ENCODE data around the gene ZNF691. TPM values are rescaled to one million over a fixed set of nuclear protein-coding genes. Genes with fewer than 3 reads are reported as not detected.

The ZNF691 gene
- total and polyA plus RNA-seq, 2 donors (not counting 3 experiments of a cell fraction or from before 2014, with no cell fraction given), result 6.6 to 6.9 TPM

DNA sequence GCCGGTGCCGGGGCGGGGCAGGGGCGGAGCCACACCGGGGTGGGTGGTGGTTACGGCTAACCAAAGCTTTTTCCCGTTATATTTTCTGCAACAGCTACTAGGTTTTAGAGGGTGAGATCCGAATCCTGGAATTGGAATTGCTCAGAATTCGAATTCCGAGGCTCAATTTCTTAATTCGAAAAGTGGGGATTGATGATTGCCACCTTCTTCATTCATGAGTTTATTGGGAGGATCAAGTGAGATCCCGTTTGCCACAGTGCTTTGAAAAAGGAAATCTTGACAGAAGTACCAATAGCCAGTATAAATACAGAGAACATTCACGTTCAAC is 29.0 kb upstream of the ZNF691 start:
- Histone ChIP-seq H3K27ac (ENCODE audit: insufficient read depth, low read depth, low read length) (no peak overlapping the region), H3K9me3 (replicated peaks; ENCODE audit: control insufficient read depth, insufficient read depth, low read length) (no peaks in the 10 kb centered on the region), H3K79me2 (ENCODE audit: control insufficient read depth, insufficient read depth, low read length) (no peaks in the 10 kb centered on the region), H4K20me1 (replicated peaks; ENCODE audit: control insufficient read depth, extremely low read depth, insufficient read depth, low read length) (no peaks in the 10 kb centered on the region), H3K27me3 (ENCODE audit: control insufficient read depth in 2 of 2, insufficient read depth in 2 of 2, low read length in 2 of 2) (no peaks in the 10 kb centered on the region), H3K9ac (replicated peaks; ENCODE audit: extremely low read depth, insufficient read depth, low read length) (peak overlapping the region; percentile 93), H3K9me1 (replicated peaks; ENCODE audit: control insufficient read depth, extremely low read depth, insufficient read depth, low read length) (no peaks in the 10 kb centered on the region), H3K4me3 (replicated peaks in 1 of 3; ENCODE audit: insufficient read depth in 1 of 3, low read depth in 1 of 3, low read length in 3 of 3) (peak overlapping the region; percentile 29 to 87 (median 68)), H3K4me2 (ENCODE audit: insufficient read depth, low read length) (peak overlapping the region; percentile 74), H3K36me3 (ENCODE audit: control insufficient read depth in 2 of 2, extremely low read depth in 1 of 2, insufficient read depth in 2 of 2, low read length in 2 of 2) (no peaks in the 10 kb centered on the region), H2AFZ (ENCODE audit: low read depth, low read length) (peak overlapping the region; percentile 70), H3K4me1 (ENCODE audit: control insufficient read depth, extremely low read depth, insufficient read depth, low read length) (peaks cover 18% of the 10 kb centered on the region)
- DNase-seq (ENCODE audit: low read depth, low spot score) (no peak), FAIRE-seq (no peak)
- dilution Hi-C loops (cut with MboI; ENCODE audit: extremely low pct_ligation_motif_present, low sequenced_read_pairs) (no loop called here), intact Hi-C loops (cut with micrococcal nuclease) (loop anchor here (1.0 to 2.0 kb wide), 3 partner anchors 29 to 50 kb away; partner anchors contain the start of genes C1orf50, P3H1, TMEM269 and ZNF691)
- ChIA-PET POLR2A (interaction anchor here (0.7 to 1.3 kb wide), 5 partner anchors 14 to 51 kb away, joined by 3 to 10 read pairs (median 4); partner anchors contain the start of genes C1orf50, P3H1, TMEM269 and ZNF691), CTCF (interaction anchor here (0.9 to 3.1 kb wide), 6 partner anchors 18 to 256 kb away, joined by 3 to 16 read pairs (median 8); partner anchors contain the start of gene ZNF691)
- TF ChIP-seq FOS (IDR thresholded peaks at IDR 0.05; ENCODE audit: borderline replicate concordance, insufficient read depth, low read length) (no peak), GATA2 (IDR thresholded peaks at IDR 0.05; ENCODE audit: insufficient read depth, insufficient read length, low read depth, low read length) (no peak), POLR2AphosphoS5 (IDR thresholded peaks at IDR 0.05; ENCODE audit: insufficient read depth, low read depth, low read length) (no peak), JUN (IDR thresholded peaks at IDR 0.05; ENCODE audit: borderline replicate concordance, insufficient read depth, insufficient read length, low read depth) (no peak), EZH2 (IDR thresholded peaks at IDR 0.05; ENCODE audit: borderline replicate concordance, low read depth, low read length, severe bottlenecking) (no peak), MYC (IDR thresholded peaks at IDR 0.05; ENCODE audit: low read depth, low read length) (no peak), POLR2A (IDR thresholded peaks at IDR 0.05; ENCODE audit: low read depth, low read length) (no peak)
- TF ChIP-seq, protein P1, sequence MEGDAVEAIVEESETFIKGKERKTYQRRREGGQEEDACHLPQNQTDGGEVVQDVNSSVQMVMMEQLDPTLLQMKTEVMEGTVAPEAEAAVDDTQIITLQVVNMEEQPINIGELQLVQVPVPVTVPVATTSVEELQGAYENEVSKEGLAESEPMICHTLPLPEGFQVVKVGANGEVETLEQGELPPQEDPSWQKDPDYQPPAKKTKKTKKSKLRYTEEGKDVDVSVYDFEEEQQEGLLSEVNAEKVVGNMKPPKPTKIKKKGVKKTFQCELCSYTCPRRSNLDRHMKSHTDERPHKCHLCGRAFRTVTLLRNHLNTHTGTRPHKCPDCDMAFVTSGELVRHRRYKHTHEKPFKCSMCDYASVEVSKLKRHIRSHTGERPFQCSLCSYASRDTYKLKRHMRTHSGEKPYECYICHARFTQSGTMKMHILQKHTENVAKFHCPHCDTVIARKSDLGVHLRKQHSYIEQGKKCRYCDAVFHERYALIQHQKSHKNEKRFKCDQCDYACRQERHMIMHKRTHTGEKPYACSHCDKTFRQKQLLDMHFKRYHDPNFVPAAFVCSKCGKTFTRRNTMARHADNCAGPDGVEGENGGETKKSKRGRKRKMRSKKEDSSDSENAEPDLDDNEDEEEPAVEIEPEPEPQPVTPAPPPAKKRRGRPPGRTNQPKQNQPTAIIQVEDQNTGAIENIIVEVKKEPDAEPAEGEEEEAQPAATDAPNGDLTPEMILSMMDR (IDR thresholded peaks at IDR 0.05; ENCODE audit: extremely low read depth in 1 of 2, insufficient read depth in 1 of 2, low read depth in 1 of 2, low read length in 2 of 2), result no peak
- TF ChIP-seq, protein P2, sequence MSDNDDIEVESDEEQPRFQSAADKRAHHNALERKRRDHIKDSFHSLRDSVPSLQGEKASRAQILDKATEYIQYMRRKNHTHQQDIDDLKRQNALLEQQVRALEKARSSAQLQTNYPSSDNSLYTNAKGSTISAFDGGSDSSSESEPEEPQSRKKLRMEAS (IDR thresholded peaks at IDR 0.05; ENCODE audit: insufficient read depth, insufficient read length), result no peak
- BruUV-seq (replicated peaks), result no TSS peak

All from endothelial cell of umbilical vein (primary cell).